ENCODE results near the gene OR3A2.

DNA sequence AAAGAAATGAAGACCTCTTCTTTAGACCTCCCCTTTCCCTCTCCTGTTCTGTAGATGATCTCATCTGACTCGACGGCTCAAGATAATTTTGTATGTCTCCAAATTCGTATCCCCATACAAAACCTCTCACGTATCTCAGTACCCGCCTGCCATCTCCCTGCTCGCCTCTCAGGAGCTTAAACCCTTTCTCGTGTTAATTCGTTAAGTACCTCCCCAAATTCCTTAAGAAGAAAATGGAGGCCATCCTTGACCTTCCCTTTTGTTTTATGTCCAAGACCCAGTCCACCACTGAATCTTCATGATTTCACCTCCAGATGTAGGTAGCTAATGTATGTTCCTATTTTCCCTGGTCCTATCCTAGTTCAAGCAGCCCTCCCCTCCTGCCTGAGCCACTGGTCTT, 129.5 kb downstream of the OR3A2 start:
- TF ChIP-seq, protein P1, sequence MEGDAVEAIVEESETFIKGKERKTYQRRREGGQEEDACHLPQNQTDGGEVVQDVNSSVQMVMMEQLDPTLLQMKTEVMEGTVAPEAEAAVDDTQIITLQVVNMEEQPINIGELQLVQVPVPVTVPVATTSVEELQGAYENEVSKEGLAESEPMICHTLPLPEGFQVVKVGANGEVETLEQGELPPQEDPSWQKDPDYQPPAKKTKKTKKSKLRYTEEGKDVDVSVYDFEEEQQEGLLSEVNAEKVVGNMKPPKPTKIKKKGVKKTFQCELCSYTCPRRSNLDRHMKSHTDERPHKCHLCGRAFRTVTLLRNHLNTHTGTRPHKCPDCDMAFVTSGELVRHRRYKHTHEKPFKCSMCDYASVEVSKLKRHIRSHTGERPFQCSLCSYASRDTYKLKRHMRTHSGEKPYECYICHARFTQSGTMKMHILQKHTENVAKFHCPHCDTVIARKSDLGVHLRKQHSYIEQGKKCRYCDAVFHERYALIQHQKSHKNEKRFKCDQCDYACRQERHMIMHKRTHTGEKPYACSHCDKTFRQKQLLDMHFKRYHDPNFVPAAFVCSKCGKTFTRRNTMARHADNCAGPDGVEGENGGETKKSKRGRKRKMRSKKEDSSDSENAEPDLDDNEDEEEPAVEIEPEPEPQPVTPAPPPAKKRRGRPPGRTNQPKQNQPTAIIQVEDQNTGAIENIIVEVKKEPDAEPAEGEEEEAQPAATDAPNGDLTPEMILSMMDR (IDR thresholded peaks at IDR 0.05), result no peak
- TF ChIP-seq POLR2A (IDR thresholded peaks at IDR 0.05), result no peak

Data from esophagus squamous epithelium (tissue), 4 donors.